Measurements from ENCODE around the gene ATF7IP2. TPM values are rescaled to one million over a fixed set of nuclear protein-coding genes. Genes with fewer than 3 reads are reported as not detected.

The ATF7IP2 gene
- total and polyA plus RNA-seq, 9 of the 15 experiments (the other 6 are each of a cell fraction or from before 2014, with no cell fraction given) = 131 to 515 (median 196) TPM

DNA sequence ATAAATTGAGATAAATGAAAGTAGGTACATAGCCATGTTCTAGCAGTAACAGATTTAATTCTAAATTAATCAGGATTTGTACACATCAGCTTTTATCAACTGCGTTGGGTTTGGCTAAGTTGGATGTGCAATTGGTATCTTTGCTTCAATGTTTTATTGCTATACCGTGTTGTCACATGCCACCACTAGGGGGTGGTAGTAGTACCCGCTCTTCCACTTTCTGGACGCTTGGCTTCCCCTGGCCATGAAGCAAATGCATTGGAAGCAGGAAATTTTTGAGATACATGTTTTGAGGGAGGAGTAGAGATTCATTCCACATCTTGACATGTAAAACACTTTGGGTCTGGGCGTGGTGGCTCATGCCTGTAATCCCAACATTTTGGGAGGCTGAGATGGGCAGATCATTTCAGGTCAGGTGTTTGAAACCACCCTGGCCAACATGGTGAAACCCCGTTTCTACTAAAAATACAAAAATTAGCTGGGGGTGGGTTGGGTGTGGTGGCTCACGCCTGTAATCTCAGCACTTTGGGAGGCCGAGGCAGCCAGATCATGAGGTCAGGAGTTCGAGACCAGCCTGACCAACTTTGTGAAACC, 135.9 kb downstream of the ATF7IP2 start (continued):
- TF ChIP-seq, protein P1, sequence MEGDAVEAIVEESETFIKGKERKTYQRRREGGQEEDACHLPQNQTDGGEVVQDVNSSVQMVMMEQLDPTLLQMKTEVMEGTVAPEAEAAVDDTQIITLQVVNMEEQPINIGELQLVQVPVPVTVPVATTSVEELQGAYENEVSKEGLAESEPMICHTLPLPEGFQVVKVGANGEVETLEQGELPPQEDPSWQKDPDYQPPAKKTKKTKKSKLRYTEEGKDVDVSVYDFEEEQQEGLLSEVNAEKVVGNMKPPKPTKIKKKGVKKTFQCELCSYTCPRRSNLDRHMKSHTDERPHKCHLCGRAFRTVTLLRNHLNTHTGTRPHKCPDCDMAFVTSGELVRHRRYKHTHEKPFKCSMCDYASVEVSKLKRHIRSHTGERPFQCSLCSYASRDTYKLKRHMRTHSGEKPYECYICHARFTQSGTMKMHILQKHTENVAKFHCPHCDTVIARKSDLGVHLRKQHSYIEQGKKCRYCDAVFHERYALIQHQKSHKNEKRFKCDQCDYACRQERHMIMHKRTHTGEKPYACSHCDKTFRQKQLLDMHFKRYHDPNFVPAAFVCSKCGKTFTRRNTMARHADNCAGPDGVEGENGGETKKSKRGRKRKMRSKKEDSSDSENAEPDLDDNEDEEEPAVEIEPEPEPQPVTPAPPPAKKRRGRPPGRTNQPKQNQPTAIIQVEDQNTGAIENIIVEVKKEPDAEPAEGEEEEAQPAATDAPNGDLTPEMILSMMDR (IDR thresholded peaks at IDR 0.05 in 2 of 3, conservative IDR thresholded peaks at IDR 0.05 in 1 of 3; ENCODE audit: insufficient read depth in 2 of 3, low read depth in 1 of 3, low read length in 3 of 3) = peak; percentile 86 to 93 (median 90)

DNA sequence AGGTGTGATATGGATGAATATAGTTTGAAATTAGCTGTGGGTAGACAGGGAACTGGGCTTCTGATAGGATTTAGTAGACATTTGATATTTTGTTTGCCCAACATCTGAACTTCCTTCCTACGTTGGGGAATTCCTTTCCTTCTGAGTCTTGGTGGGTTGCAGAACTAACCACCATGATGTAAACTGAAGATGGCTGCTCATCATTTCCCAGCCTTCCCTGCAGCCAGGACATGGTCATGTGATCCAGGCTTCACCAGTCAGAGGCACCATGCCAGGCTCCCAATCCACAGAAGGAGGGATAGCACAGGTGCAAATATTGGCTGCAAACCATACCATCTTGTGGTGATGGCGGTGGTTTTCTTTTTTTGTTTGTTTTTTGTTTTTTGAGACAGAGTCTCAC, 137.1 kb downstream of the ATF7IP2 start:
- Histone ChIP-seq H3K4me1 (replicated peaks in 1 of 2; ENCODE audit: control insufficient read depth in 2 of 2, insufficient read depth in 2 of 2, low read length in 2 of 2) (no peaks in the 10 kb centered on the region), H3K79me2 (ENCODE audit: control insufficient read depth, insufficient read depth, low read length) (no peaks in the 10 kb centered on the region), H3K4me2 (ENCODE audit: insufficient read depth, low read length) (no peak overlapping the region), H3K9ac (ENCODE audit: insufficient read depth in 1 of 2, low read depth in 2 of 2, low read length in 2 of 2) (no peak overlapping the region), H3K9me3 (replicated peaks; ENCODE audit: control insufficient read depth, insufficient read depth, low read depth, low read length) (no peaks in the 10 kb centered on the region), H3K4me3 (no peak overlapping the region), H4K20me1 (replicated peaks; ENCODE audit: control insufficient read depth, insufficient read depth, low read length) (no peaks in the 10 kb centered on the region), H3K27ac (ENCODE audit: extremely low read depth, low read depth, low read length) (no peak overlapping the region), H3K27me3 (ENCODE audit: control insufficient read depth in 2 of 2, insufficient read depth in 2 of 2, low read length in 2 of 2) (peaks cover 11 to 13% of the 10 kb centered on the region in 2 experiments; a peak in 4 of 5 replicates), H2AFZ (ENCODE audit: low read depth, low read length) (no peak overlapping the region), H3K36me3 (ENCODE audit: control insufficient read depth, insufficient read depth, low read length) (no peaks in the 10 kb centered on the region), H3K9me1 (ENCODE audit: control insufficient read depth, insufficient read depth, low read length) (no peaks in the 10 kb centered on the region)
- CTCF ChIA-PET (ENCODE audit: low intra/inter-chr PET ratio) = interaction anchor here (0.7 to 2.4 kb wide), 3 partner anchors 91 to 376 kb away, joined by 4 to 26 read pairs (median 4); no protein-coding TSS in a partner anchor
- BruUV-seq (replicated peaks) = no TSS peak
- ATAC-seq = no peak
- 0% methylated on average over 2 of the region's 2 CpGs for WGBS (ENCODE audit: insufficient coverage, low coverage, missing lambda C conversion rate)
- intact Hi-C loops (cut with micrococcal nuclease) (loop anchor here (5.0 kb wide), 1 partner anchor 104 kb away; no protein-coding TSS in a partner anchor), in situ Hi-C loops (cut with MboI) (no loop called here)
- no peak for FAIRE-seq
- DNase-seq (ENCODE audit: extremely low read depth in 1 of 4, low spot score in 3 of 4) = no peak
- POLR2A ChIA-PET = interaction anchor here (0.6 kb wide), 1 partner anchor 217 kb away, joined by 3 read pairs; no protein-coding TSS in a partner anchor
- no peak for TF ChIP-seq MAFK (IDR thresholded peaks at IDR 0.05; ENCODE audit: low read length)
- no peak for TF ChIP-seq FOXJ3 (CRISPR knock-in tag; IDR thresholded peaks at IDR 0.05)
- TF ChIP-seq, protein P2, sequence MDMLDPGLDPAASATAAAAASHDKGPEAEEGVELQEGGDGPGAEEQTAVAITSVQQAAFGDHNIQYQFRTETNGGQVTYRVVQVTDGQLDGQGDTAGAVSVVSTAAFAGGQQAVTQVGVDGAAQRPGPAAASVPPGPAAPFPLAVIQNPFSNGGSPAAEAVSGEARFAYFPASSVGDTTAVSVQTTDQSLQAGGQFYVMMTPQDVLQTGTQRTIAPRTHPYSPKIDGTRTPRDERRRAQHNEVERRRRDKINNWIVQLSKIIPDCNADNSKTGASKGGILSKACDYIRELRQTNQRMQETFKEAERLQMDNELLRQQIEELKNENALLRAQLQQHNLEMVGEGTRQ (CRISPR knock-in tag; IDR thresholded peaks at IDR 0.05) = 0 out of 2 replicates have a peak, but pooled peaks have one; percentile 28
- TF ChIP-seq RBFOX2 (IDR thresholded peaks at IDR 0.05; ENCODE audit: low read depth, low read length) = no peak
- TF ChIP-seq PCBP1 (IDR thresholded peaks at IDR 0.05; ENCODE audit: low read depth, low read length, poor library complexity, severe bottlenecking) = no peak
- TF ChIP-seq SETDB1 (IDR thresholded peaks at IDR 0.05; ENCODE audit: low read length) = no peak
- TF ChIP-seq, protein P1 (IDR thresholded peaks at IDR 0.05 in 2 of 3, conservative IDR thresholded peaks at IDR 0.05 in 1 of 3; ENCODE audit: insufficient read depth in 2 of 3, low read depth in 1 of 3, low read length in 3 of 3) = no peak
- TF ChIP-seq ESRRA (IDR thresholded peaks at IDR 0.05; ENCODE audit: borderline replicate concordance, low read depth) = no peak
- TF ChIP-seq ETS2 (tag; IDR thresholded peaks at IDR 0.05; ENCODE audit: borderline replicate concordance, poor library complexity, severe bottlenecking) = no peak
- no peak for TF ChIP-seq C11orf30 (IDR thresholded peaks at IDR 0.05; ENCODE audit: low read depth)
